Astrocyte (in vitro differentiated cells and primary cell): Measurements from ENCODE around the gene RNF152.
"Not testable (repeated sequence)": the region's sequence is repeated elsewhere in the genome, so short reads cannot be mapped to it uniquely, and the experiment has no call there.

ENCODE experiments used
- EZH2 ChIP-seq: IDR thresholded peaks from 2 replicates; pipeline ENCODE4 v1.6.1; 2012; ENCODE audit warnings: mild to moderate bottlenecking, low read length, inconsistent platforms; ENCODE audit not compliant: insufficient read depth
- TF ChIP-seq, protein P1 (sequence below): IDR thresholded peaks from 2 replicates; pipeline ENCODE4 v1.5.1; 2011; ENCODE audit warnings: low read depth, mild to moderate bottlenecking, inconsistent platforms, low read length, moderate library complexity; ENCODE audit not compliant: insufficient read depth

DNA sequence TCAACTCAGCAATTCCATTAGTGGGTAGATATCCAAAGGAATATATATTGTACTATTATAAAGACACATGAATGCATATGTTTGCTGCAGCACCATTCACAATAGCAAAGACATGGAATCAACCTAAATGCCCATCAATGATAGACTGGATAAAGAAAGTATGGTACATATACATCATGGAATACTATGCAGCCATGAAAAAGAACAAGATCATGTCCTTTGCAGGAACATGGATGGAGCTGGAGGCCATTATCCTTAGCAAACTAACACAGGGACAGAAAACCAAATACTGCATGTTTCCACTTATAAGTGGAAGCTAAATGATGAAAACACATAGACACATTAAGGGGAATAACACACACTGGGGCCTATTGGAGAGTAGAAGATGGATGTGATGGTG lies 116.6 kb downstream of the RNF152 start:
- TF ChIP-seq, protein P1, sequence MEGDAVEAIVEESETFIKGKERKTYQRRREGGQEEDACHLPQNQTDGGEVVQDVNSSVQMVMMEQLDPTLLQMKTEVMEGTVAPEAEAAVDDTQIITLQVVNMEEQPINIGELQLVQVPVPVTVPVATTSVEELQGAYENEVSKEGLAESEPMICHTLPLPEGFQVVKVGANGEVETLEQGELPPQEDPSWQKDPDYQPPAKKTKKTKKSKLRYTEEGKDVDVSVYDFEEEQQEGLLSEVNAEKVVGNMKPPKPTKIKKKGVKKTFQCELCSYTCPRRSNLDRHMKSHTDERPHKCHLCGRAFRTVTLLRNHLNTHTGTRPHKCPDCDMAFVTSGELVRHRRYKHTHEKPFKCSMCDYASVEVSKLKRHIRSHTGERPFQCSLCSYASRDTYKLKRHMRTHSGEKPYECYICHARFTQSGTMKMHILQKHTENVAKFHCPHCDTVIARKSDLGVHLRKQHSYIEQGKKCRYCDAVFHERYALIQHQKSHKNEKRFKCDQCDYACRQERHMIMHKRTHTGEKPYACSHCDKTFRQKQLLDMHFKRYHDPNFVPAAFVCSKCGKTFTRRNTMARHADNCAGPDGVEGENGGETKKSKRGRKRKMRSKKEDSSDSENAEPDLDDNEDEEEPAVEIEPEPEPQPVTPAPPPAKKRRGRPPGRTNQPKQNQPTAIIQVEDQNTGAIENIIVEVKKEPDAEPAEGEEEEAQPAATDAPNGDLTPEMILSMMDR: not testable (repeated sequence)
- TF ChIP-seq EZH2: not testable (repeated sequence)
